ENCODE data around the gene EGFLAM.

GRCh38 chr5:38287124-38287523, 28.8 kb downstream of the EGFLAM start:
- TF ChIP-seq POLR2AphosphoS5 (IDR thresholded peaks at IDR 0.05) (no peak), EZH2 (IDR thresholded peaks at IDR 0.05; ENCODE audit: borderline replicate concordance, insufficient read depth, low read length, poor library complexity, severe bottlenecking) (no peak), CTCF (IDR thresholded peaks at IDR 0.05; ENCODE audit: poor library complexity, severe bottlenecking) (no peak)

All from neural cell (in vitro differentiated cells).